ENCODE results near the gene IFNAR1. TPM values are rescaled to one million over a fixed set of nuclear protein-coding genes. Genes with fewer than 3 reads are reported as not detected.
A peak's percentile ranks its signal among the peaks of the same experiment; 100 is the strongest.

Gene IFNAR1
- polyA plus RNA-seq, 3 donors: 16.8 to 95.3 (median 56.2) TPM

DNA sequence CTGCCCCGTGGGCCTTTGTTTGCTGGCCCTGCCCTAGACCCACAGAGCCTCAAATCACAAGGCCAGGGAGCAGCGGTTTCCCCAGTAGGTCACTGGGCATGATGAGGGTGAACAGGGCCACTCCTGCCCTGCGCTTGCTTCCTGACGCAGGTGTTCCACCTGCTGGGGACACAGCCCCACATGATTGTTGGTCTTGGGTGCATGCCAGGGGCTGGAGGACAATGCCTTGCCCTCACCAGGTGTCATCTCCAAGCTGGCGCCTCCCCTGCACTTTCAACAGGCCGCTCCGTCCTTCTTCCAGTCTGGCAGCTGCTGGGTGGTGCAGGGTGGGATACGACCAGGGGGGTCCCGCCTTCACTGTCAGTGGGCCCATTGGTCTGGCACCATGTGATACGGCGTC is 34.3 kb upstream of the IFNAR1 start:
- WGBS (ENCODE audit: insufficient coverage): 98% methylated on average over 9 of the region's 11 CpGs
- Mint-ChIP-seq H3K27me3 (ENCODE audit: low read depth in 3 of 3) (peaks cover 0 to 3% (median 0%) of the 10 kb centered on the region in 3 donors), H3K36me3 (peaks cover 86 to 99% of the 10 kb centered on the region in 2 donors), H3K9me3 (no peaks in the 10 kb centered on the region), H3K4me1 (peaks cover 1% of the 10 kb centered on the region), H3K4me3 (no peak overlapping the region), H3K27ac (no peak overlapping the region)
- no peak for DNase-seq
- peaks cover 38% of the 10 kb centered on the region for H4K20me1 ChIP-seq (ENCODE audit: insufficient read depth, low read length)
- TF ChIP-seq, protein P1, sequence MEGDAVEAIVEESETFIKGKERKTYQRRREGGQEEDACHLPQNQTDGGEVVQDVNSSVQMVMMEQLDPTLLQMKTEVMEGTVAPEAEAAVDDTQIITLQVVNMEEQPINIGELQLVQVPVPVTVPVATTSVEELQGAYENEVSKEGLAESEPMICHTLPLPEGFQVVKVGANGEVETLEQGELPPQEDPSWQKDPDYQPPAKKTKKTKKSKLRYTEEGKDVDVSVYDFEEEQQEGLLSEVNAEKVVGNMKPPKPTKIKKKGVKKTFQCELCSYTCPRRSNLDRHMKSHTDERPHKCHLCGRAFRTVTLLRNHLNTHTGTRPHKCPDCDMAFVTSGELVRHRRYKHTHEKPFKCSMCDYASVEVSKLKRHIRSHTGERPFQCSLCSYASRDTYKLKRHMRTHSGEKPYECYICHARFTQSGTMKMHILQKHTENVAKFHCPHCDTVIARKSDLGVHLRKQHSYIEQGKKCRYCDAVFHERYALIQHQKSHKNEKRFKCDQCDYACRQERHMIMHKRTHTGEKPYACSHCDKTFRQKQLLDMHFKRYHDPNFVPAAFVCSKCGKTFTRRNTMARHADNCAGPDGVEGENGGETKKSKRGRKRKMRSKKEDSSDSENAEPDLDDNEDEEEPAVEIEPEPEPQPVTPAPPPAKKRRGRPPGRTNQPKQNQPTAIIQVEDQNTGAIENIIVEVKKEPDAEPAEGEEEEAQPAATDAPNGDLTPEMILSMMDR (IDR thresholded peaks at IDR 0.05): no peak
- no peak overlapping the region for H3K27ac ChIP-seq (ENCODE audit: low read depth in 1 of 2, low read length in 2 of 2)
- H3K4me3 ChIP-seq (replicated peaks in 1 of 3; ENCODE audit: low read depth in 2 of 3, low read length in 3 of 3): no peak overlapping the region
- no peaks in the 10 kb centered on the region for H3K4me1 ChIP-seq (ENCODE audit: control insufficient read depth in 1 of 2, insufficient read depth in 2 of 2, low read length in 2 of 2)
- no peaks in the 10 kb centered on the region for H3K27me3 ChIP-seq (ENCODE audit: control insufficient read depth in 2 of 2, insufficient read depth in 2 of 2, low read length in 2 of 2)
- intact Hi-C loops (cut with micrococcal nuclease): no loop called here
- H3K79me2 ChIP-seq (ENCODE audit: insufficient read depth, low read length): peaks cover 7% of the 10 kb centered on the region
- H3K4me2 ChIP-seq (replicated peaks; ENCODE audit: extremely low read depth, low read length, poor library complexity, severe bottlenecking): no peak overlapping the region
- H3K9me3 ChIP-seq (replicated peaks in 1 of 2; ENCODE audit: control insufficient read depth in 1 of 2, insufficient read depth in 1 of 2, low read length in 2 of 2): no peaks in the 10 kb centered on the region
- peaks cover 88 to 96% of the 10 kb centered on the region in 2 donors for H3K36me3 ChIP-seq (replicated peaks in 1 of 2; ENCODE audit: control insufficient read depth in 1 of 2, insufficient read depth in 2 of 2, low read length in 2 of 2)
- no peak overlapping the region for H3K9ac ChIP-seq (ENCODE audit: insufficient read depth, low read length, poor library complexity, severe bottlenecking)
- no peak overlapping the region for H2AFZ ChIP-seq (ENCODE audit: insufficient read depth, low read depth, low read length, poor library complexity, severe bottlenecking)

DNA sequence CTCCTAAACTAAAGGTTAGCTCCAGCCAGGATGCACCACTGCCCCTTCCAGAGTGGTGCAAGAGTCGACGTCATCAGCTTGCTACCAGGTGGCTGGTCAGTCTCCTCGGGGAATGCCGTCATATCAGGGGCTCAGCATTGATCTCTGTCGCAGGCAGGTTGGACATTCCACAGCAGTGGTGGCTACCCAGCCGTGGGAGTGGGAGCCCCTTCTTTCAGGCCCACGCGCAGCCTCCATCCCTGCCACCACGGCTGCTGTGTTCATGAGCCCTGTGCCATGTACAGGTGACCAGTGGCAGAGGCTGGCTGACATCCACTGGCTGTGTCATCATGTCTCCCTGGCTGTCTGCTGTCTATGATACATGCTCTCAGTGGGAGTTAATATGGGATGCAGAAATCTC is 33.1 kb upstream of the IFNAR1 start:
- intact Hi-C loops (cut with micrococcal nuclease): no loop called here
- peaks cover 82 to 98% of the 10 kb centered on the region in 2 donors for H3K36me3 Mint-ChIP-seq
- H3K4me1 Mint-ChIP-seq: no peaks in the 10 kb centered on the region
- no peak overlapping the region for H3K4me3 Mint-ChIP-seq
- peak overlapping the region in 5 of 7 donors; percentile 26 to 66 (median 47) for H3K27ac Mint-ChIP-seq
- no peak overlapping the region for H3K4me3 ChIP-seq (replicated peaks in 1 of 3; ENCODE audit: low read depth in 2 of 3, low read length in 3 of 3)
- no peak overlapping the region for H3K27ac ChIP-seq (ENCODE audit: low read depth in 1 of 2, low read length in 2 of 2)
- no peak for DNase-seq
- H3K9me3 Mint-ChIP-seq: no peaks in the 10 kb centered on the region
- no peak overlapping the region for H3K9ac ChIP-seq (ENCODE audit: insufficient read depth, low read length, poor library complexity, severe bottlenecking)
- no peaks in the 10 kb centered on the region for H3K4me1 ChIP-seq (ENCODE audit: control insufficient read depth in 1 of 2, insufficient read depth in 2 of 2, low read length in 2 of 2)
- no peak overlapping the region for H2AFZ ChIP-seq (ENCODE audit: insufficient read depth, low read depth, low read length, poor library complexity, severe bottlenecking)
- H3K27me3 Mint-ChIP-seq (ENCODE audit: low read depth in 3 of 3): peaks cover 0 to 1% (median 0%) of the 10 kb centered on the region in 3 donors
- no peaks in the 10 kb centered on the region for H3K27me3 ChIP-seq (ENCODE audit: control insufficient read depth in 2 of 2, insufficient read depth in 2 of 2, low read length in 2 of 2)
- H3K79me2 ChIP-seq (ENCODE audit: insufficient read depth, low read length): peaks cover 7% of the 10 kb centered on the region
- H3K36me3 ChIP-seq (replicated peaks in 1 of 2; ENCODE audit: control insufficient read depth in 1 of 2, insufficient read depth in 2 of 2, low read length in 2 of 2): peaks cover 83 to 92% of the 10 kb centered on the region in 2 donors
- H4K20me1 ChIP-seq (ENCODE audit: insufficient read depth, low read length): peaks cover 30% of the 10 kb centered on the region
- TF ChIP-seq, protein P1 (IDR thresholded peaks at IDR 0.05): no peak
- WGBS (ENCODE audit: insufficient coverage): 94% methylated on average over 9 of the region's 9 CpGs
- H3K9me3 ChIP-seq (replicated peaks in 1 of 2; ENCODE audit: control insufficient read depth in 1 of 2, insufficient read depth in 1 of 2, low read length in 2 of 2): no peaks in the 10 kb centered on the region
- H3K4me2 ChIP-seq (replicated peaks; ENCODE audit: extremely low read depth, low read length, poor library complexity, severe bottlenecking): no peak overlapping the region
